Fibroblast of lung (primary cell): Measurements from ENCODE around the gene C2CD4C.

ENCODE experiments used
- CTCF ChIP-seq, 2 donors: IDR thresholded peaks in 1 of 2; conservative IDR thresholded peaks in 1 of 2; 1 replicate in 1 of 2; 2 replicates in 1 of 2; pipeline ENCODE4 v1.5.1; 2011 to 2012; ENCODE audit warnings: low read length in 2 of 2, control low read depth in 1 of 2, inconsistent platforms in 1 of 2, low read depth in 1 of 2, mild to moderate bottlenecking in 1 of 2
- EZH2 ChIP-seq: IDR thresholded peaks from 2 replicates; pipeline ENCODE4 v1.5.1; 2012; ENCODE audit warnings: low read length, control low read depth, mild to moderate bottlenecking; ENCODE audit errors: missing control alignments

DNA sequence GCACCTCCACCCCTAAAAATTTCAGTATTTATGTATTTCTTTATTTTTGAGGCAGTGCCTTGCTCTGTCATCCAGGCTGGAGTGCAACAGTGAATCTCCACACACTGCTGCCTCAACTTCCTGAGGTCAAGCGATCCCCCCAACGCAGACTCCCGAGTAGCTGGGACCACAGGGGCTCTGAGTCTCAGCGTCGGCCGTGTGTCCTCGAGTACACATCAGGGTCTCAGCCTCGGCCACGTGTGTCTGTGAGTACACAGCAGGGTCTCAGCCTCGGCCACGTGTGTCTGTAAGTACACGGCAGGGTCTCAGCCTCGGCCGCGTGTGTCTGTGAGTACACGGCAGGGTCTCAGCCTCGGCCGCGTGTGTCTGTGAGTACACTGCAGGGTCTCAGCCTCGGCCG is 21.2 kb downstream of the C2CD4C start:
- TF ChIP-seq CTCF (conservative IDR thresholded peaks at IDR 0.05 in 1 of 2, IDR thresholded peaks at IDR 0.05 in 1 of 2; ENCODE audit: low read depth in 1 of 2, low read length in 2 of 2) (no peak), EZH2 (no peak)
